Measurements from ENCODE around the gene ANAPC2.

DNA sequence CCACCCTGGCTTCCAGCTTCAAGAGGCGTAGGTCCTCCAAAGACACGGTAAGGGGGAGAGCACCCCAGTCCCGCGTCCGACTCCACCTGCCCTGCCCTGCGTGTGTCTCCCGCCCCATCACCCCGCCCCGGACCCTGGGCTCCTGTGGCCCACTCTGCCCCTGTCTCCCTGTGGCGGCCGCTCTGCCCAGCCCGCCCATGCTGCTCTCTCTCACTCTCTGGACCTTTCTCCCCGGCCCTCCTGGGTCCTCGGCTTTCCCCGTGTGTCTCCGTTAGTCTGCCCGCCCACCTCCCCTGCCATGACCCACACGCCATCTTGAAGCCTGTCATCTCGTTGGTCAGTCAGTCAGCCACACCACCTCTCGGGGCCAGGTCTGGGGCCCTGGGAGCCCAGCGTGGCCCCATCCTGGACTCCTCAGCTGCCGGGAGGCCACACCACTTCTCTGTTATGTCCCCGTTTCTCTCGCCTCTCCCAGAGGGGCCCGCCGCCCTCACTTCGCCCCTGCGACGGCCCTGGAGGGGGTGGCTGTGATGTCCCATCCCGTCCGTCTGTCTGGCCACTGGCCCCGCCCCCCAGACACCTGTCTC is 23.0 kb downstream of the ANAPC2 start:
- TF ChIP-seq CTCF (IDR thresholded peaks at IDR 0.05) (no peak), POLR2AphosphoS5 (IDR thresholded peaks at IDR 0.05) (no peak)

Measured in prostate gland (tissue), 2 donors.